ENCODE measurements around the gene IGSF9.

DNA sequence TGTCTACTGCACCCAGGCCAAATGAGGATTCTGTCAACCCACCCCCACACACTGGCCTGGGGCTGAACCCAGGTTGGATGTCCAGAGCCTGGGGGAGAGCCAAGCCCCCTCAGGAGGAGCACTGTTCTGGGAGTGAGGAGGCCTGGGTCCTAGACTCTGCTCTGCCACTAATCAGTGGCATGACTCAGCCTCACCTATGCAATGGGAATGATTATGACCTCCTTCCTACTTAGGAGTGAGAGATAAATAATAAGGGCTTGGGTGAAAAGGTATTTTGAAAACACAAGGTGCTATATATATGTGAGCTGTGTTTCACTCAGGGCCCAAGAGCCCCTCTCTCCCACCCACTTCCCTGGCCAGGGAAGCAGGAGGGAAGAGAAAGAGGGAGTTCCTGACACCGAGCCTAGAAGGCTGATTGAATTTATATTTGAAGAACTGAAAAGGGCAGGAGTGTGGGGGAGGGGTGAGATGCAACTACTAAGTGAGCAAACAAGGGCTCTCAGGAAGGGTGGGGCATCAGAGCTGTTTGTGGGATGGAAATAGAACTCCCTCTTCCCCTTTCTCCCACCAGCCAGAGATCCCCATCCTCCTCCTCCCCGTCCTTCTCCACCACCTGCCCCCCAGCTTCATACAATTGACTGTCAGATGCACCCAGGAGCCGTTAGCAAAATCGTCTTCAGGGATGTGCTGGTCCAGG lies 8.2 kb downstream of the IGSF9 start:
- TF ChIP-seq, protein P1, sequence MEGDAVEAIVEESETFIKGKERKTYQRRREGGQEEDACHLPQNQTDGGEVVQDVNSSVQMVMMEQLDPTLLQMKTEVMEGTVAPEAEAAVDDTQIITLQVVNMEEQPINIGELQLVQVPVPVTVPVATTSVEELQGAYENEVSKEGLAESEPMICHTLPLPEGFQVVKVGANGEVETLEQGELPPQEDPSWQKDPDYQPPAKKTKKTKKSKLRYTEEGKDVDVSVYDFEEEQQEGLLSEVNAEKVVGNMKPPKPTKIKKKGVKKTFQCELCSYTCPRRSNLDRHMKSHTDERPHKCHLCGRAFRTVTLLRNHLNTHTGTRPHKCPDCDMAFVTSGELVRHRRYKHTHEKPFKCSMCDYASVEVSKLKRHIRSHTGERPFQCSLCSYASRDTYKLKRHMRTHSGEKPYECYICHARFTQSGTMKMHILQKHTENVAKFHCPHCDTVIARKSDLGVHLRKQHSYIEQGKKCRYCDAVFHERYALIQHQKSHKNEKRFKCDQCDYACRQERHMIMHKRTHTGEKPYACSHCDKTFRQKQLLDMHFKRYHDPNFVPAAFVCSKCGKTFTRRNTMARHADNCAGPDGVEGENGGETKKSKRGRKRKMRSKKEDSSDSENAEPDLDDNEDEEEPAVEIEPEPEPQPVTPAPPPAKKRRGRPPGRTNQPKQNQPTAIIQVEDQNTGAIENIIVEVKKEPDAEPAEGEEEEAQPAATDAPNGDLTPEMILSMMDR (IDR thresholded peaks at IDR 0.05), result no peak
- TF ChIP-seq POLR2A (IDR thresholded peaks at IDR 0.05) (no peak), POLR2AphosphoS5 (IDR thresholded peaks at IDR 0.05) (no peak)

All from stomach (tissue), 4 donors.